ENCODE data around the gene HOXD3. TPM values are rescaled to one million over a fixed set of nuclear protein-coding genes. Genes with fewer than 3 reads are reported as not detected.

The HOXD3 gene
- total and polyA plus RNA-seq, 9 of the 15 experiments (the other 6 are each of a cell fraction or from before 2014, with no cell fraction given) = not detected

- TF ChIP-seq ZNF77 (CRISPR knock-in tag; IDR thresholded peaks at IDR 0.05) = no peak
These were observed 18.0 kb upstream of the HOXD3 start (continued) for GRCh38 chr2:176138923-176139660.

GRCh38 chr2:176139661-176140512 is 17.2 kb upstream of the HOXD3 start:
- Histone ChIP-seq H3K36me3 (ENCODE audit: control insufficient read depth, insufficient read depth, low read length) (no peaks in the 10 kb centered on the region), H3K4me1 (replicated peaks in 1 of 2; ENCODE audit: control insufficient read depth in 2 of 2, insufficient read depth in 2 of 2, low read length in 2 of 2) (peaks cover 0 to 15% of the 10 kb centered on the region in 2 experiments; a peak in 2 of 5 replicates), H3K9me1 (ENCODE audit: control insufficient read depth, insufficient read depth, low read length) (no peaks in the 10 kb centered on the region), H3K27ac (ENCODE audit: extremely low read depth, low read depth, low read length) (no peak overlapping the region), H3K9ac (ENCODE audit: insufficient read depth in 1 of 2, low read depth in 2 of 2, low read length in 2 of 2) (peak overlapping the region; percentile 13 to 88; a peak in 3 of 4 replicates), H3K27me3 (ENCODE audit: control insufficient read depth in 2 of 2, insufficient read depth in 2 of 2, low read length in 2 of 2) (peaks cover 26 to 44% of the 10 kb centered on the region in 2 experiments; a peak in 4 of 5 replicates), H3K4me3 (peak overlapping the region; percentile 51; the same call in 1 of the 2 replicates), H3K79me2 (ENCODE audit: control insufficient read depth, insufficient read depth, low read length) (no peaks in the 10 kb centered on the region), H2AFZ (ENCODE audit: low read depth, low read length) (peak overlapping the region; percentile 92; the same call in 1 of the 2 replicates), H3K9me3 (replicated peaks; ENCODE audit: control insufficient read depth, insufficient read depth, low read depth, low read length) (no peaks in the 10 kb centered on the region; the same call in 1 of the 2 replicates), H3K4me2 (ENCODE audit: insufficient read depth, low read length) (peak overlapping the region; percentile 73; the same call in 1 of the 2 replicates), H4K20me1 (replicated peaks; ENCODE audit: control insufficient read depth, insufficient read depth, low read length) (no peaks in the 10 kb centered on the region)
- POLR2A ChIA-PET = interaction anchor here (0.5 to 1.9 kb wide), 3 partner anchors 7 to 315 kb away, joined by 3 to 7 read pairs (median 3); no protein-coding TSS in a partner anchor
- CTCF ChIA-PET (ENCODE audit: low intra/inter-chr PET ratio) = interaction anchor here (0.5 to 2.6 kb wide), 9 partner anchors 312 to 1619 kb away, joined by 3 to 40 read pairs (median 8); no protein-coding TSS in a partner anchor
- DNase-seq (ENCODE audit: extremely low read depth in 1 of 4, low spot score in 3 of 4) = no peak
- no TSS peak for BruUV-seq (replicated peaks)
- ATAC-seq = no peak
- WGBS (ENCODE audit: insufficient coverage, low coverage, missing lambda C conversion rate) = 48% methylated on average over 41 of the region's 41 CpGs
- intact Hi-C loops (cut with micrococcal nuclease) (loop anchor here (1.0 to 10.0 kb wide), 6 partner anchors 235 to 1615 kb away; no protein-coding TSS in a partner anchor), in situ Hi-C loops (cut with MboI) (loop anchor here (5.0 to 25.0 kb wide), 3 partner anchors 317 to 1622 kb away; no protein-coding TSS in a partner anchor)
- FAIRE-seq = no peak
- TF ChIP-seq ETS1 (conservative IDR thresholded peaks at IDR 0.05; ENCODE audit: control insufficient read depth, low read depth, low read length) (0 out of 2 replicates have a peak, but pooled peaks have one; percentile 2), MAX (CRISPR knock-in tag; IDR thresholded peaks at IDR 0.05) (no peak), ZNF347 (CRISPR knock-in tag; IDR thresholded peaks at IDR 0.05; ENCODE audit: low read depth) (no peak), TAL1 (IDR thresholded peaks at IDR 0.05) (no peak), ZNF318 (IDR thresholded peaks at IDR 0.05; ENCODE audit: borderline replicate concordance in 1 of 2, low read depth in 1 of 2) (no peak)

Data from K562 (cell line).